ENCODE measurements around the gene MEF2C.

DNA sequence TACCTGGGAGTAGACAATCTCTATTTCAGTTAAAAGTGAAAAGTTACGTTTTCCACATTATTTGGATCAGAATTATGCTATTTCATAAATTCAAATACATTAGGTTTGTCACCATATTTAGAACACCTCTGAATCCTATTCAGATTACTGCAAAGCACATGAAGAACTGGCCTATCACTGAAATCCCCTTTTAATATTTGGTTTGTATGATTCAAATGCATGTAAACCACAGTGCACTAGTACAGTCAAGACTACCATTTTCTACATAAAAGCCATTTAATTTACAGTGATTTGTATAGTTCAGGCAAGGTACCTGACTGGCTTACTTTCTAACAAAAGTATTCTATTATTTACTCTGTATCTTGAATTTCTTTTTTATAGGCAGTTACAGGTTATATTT is 212.5 kb downstream of the MEF2C start:
- TF ChIP-seq CTCF (conservative IDR thresholded peaks at IDR 0.05 in 1 of 2, IDR thresholded peaks at IDR 0.05 in 1 of 2; ENCODE audit: low read depth in 1 of 2, low read length in 2 of 2) (no peak), EZH2 (IDR thresholded peaks at IDR 0.05; ENCODE audit: low read length, missing control alignments) (no peak)
